Epithelial cell of umbilical artery (primary cell): Measurements from ENCODE around the gene HDHD2. TPM values are rescaled to one million over a fixed set of nuclear protein-coding genes. Genes with fewer than 3 reads are reported as not detected.

Experiments
- total RNA-seq: library from RNA; depleted of rRNA; stranded (reverse); fragments of >200 nt; gene quantifications from 2 replicates; pipeline ENCODE4 v1.2.3, GENCODE V29; 2014

HDHD2 gene, protein sequence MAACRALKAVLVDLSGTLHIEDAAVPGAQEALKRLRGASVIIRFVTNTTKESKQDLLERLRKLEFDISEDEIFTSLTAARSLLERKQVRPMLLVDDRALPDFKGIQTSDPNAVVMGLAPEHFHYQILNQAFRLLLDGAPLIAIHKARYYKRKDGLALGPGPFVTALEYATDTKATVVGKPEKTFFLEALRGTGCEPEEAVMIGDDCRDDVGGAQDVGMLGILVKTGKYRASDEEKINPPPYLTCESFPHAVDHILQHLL
- total RNA-seq: 9.4 and 15.8 TPM in 2 replicates

DNA sequence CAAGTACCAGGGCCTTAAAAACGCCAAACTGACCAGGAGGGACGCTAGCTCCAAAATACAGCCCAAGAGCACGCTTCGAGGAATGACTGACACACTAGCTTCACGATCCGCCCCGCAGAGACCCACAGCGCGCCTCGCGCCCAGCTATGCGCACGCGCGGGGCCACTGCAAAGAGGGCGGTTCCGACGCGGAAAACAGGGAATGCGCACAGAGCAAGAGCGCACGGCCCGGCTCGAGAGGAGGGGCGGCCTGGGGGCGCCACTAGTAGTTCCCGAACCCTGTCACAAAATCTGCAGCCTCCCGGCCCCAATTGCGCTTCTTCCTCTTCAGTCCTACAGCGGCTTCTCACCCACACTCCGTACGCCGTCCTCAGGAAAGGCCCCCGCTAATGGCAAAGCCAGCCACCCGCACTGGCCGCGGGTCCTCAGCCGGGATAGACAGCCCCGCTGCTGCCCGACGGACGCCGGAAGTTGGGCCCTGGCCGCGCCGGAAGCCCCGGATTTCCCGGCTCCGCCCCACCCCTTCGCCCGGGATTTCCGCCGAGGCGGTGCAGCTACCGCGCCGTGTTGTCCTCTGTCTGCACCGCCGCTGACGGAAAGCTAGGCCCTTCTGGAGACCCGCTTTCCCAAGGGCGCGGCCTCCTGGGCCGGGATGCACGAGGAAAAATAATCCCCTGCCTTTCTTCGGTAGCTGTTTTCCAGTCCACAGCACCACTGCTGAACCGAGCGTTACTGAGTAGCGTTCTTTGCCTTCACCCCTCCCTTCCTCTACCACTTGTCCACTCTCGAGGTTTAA lies at the start of gene HDHD2:
TSS of gene HDHD2 (minus strand) at position 472 of the 795 bp plus-strand sequence. CDS start 14,061 bp downstream, outside the sequence.

DNA sequence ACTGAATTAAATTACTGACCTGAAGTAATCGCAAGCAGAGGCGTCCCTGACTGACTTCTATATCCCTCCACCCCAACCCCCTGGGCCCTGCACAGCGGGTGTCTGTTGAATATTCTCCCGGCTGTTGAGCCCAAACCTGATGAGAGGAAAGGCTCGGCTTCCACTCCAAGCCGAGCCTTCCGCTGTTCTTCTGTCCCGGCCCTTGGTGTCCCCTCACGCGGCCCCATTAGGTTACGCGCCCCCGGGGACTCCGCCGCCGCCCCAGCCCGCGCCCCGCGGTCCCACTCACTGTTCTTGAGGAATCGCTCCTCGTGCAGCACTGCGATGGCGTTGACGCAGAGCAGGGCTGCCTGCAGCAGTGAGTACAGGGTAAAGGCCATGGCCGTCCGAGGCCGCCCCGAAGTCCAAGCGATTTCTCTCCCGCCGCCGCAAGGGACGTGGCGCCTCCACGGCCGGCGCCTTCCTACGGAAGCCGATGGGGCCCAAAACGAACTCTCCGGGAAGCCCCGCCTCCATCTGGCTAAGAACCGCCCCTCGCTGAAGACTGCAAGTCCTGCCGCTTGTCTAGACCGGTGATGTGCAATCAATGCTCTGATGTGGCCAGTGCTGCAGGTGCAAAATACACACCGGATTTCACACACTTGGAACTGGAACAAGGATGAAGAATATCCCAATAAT lies 25.7 kb upstream of the HDHD2 start, which contains the start of gene IER3IP1:
TSS of gene IER3IP1 (minus strand) at position 467 of the 678 bp plus-strand sequence. CDS start at position 380, 87 bp downstream.

Other genes with a start within 250 kb of the HDHD2 start
- gene PIAS2, start 233.0 kb downstream of the HDHD2 start, total RNA-seq: 10.7 and 13.7 TPM in 2 replicates
- 0.32 and 1.1 TPM in 2 replicates for gene KATNAL2, start 232.9 kb downstream of the HDHD2 start, total RNA-seq
- gene ELOA2, start 114.9 kb downstream of the HDHD2 start, total RNA-seq: not detected in 2 replicates
- 28.1 and 30.5 TPM in 2 replicates for gene IER3IP1, start 25.9 kb upstream of the HDHD2 start, total RNA-seq
- gene SKOR2, start 101.2 kb upstream of the HDHD2 start, total RNA-seq: not detected in 2 replicates